ENCODE results near the gene ZBTB46.

ZBTB46 gene

GRCh38 chr20:63703976-63704748 lies 126.9 kb downstream of the ZBTB46 start:
- no peak for DNase-seq (ENCODE audit: extremely low read depth, low read depth)
- TF ChIP-seq CTCF (IDR thresholded peaks at IDR 0.05; ENCODE audit: low read depth, low read length), result no peak

- DNase-seq (ENCODE audit: extremely low read depth, low read depth), result no peak
- TF ChIP-seq CTCF (IDR thresholded peaks at IDR 0.05; ENCODE audit: low read depth, low read length), result no peak
Observed at GRCh38 chr20:63703471-63703975, 127.5 kb downstream of the ZBTB46 start.

- no peak for DNase-seq (ENCODE audit: extremely low read depth, low read depth)
- TF ChIP-seq CTCF (IDR thresholded peaks at IDR 0.05; ENCODE audit: low read depth, low read length), result no peak
Observed at GRCh38 chr20:63702751-63703470, 128.2 kb downstream of the ZBTB46 start.

GRCh38 chr20:63702036-63702665 lies 128.9 kb downstream of the ZBTB46 start:
- no peak for TF ChIP-seq CTCF (IDR thresholded peaks at IDR 0.05; ENCODE audit: low read depth, low read length)
- DNase-seq (ENCODE audit: extremely low read depth, low read depth), result no peak

GRCh38 chr20:63701329-63702035 lies 129.6 kb downstream of the ZBTB46 start:
- no peak for TF ChIP-seq CTCF (IDR thresholded peaks at IDR 0.05; ENCODE audit: low read depth, low read length)
- no peak for DNase-seq (ENCODE audit: extremely low read depth, low read depth)

GRCh38 chr20:63701051-63701328 lies 130.1 kb downstream of the ZBTB46 start:
- no peak for TF ChIP-seq CTCF (IDR thresholded peaks at IDR 0.05; ENCODE audit: low read depth, low read length)
- no peak for DNase-seq (ENCODE audit: extremely low read depth, low read depth)

Measured in AG09319 (cell line).